ENCODE results near the gene RAB24.

DNA sequence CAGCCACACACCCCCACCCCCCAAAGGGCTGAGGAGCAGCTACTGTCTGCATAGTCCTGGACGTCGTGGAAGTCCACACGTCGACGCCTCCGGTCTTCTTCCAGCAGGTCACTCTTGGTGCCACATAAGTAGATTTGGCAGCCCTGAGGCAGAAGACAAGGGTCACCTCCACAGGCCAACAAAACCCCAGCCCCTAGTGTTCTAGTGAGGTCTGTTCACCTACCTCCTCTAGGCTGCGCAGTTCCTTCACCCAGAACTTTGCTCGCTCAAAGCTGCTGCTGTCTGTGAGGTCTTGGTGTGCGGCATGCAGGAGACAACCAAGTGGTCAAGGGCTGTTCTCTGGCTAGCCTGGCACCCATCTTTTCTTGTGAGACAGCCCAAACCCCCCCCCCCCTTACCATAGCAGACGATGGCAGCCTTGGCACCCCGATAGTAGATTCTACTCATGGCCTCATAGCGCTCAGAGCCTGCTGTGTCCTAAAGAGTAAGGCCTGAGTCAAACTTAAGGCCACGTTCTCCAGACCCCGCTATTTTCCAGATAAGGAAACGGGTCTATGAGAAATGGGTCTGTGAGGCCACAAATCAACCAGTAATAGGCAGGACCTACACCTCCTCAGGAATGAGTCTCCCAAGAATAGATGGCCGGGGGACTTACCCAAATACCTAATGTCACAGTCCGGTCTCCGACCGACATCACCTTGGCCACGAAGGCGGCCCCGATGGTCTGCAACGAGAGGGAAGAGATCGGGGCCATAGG lies 987 bp downstream of the RAB24 start:
- TF ChIP-seq TCF12 (IDR thresholded peaks at IDR 0.05; ENCODE audit: low read depth) (no peak), RAD21 (IDR thresholded peaks at IDR 0.05; ENCODE audit: low read depth) (no peak), FOXM1 (IDR thresholded peaks at IDR 0.05; ENCODE audit: borderline replicate concordance, low read depth) (no peak), NFIC (IDR thresholded peaks at IDR 0.05) (no peak)
